Measurements from ENCODE around the gene PCDHB5. TPM values are rescaled to one million over a fixed set of nuclear protein-coding genes. Genes with fewer than 3 reads are reported as not detected.
"Not testable (repeated sequence)": the region's sequence is repeated elsewhere in the genome, so short reads cannot be mapped to it uniquely, and the experiment has no call there.

The PCDHB5 gene
- total and polyA plus RNA-seq, 2 donors (not counting 1 experiment from before 2014, with no cell fraction given), result not detected

DNA sequence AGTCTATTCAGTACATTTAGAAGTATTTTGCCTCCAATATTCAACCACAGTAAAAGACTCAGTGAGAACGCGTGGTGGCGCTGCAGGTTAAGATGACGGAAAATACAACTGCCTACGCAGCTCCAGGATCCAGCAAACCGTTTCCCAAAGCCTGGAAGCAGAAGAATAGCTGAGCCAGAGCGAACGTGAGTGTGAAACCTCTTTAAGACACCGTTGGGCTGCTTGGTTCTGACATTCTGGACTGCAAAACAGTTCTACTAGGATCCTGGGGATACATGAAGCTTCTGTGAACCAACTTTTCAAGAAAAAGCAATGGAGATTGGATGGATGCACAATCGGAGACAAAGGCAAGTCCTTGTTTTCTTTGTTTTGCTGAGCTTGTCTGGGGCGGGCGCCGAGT lies 47.2 kb downstream of the PCDHB5 start, which contains the start of gene PCDHB16:
TSS of gene PCDHB16 (plus strand) at position 140 of the 400 bp plus-strand sequence. CDS start at position 313, 173 bp downstream.
- Histone ChIP-seq H3K4me1 (ENCODE audit: control insufficient read depth in 2 of 2, insufficient read depth in 2 of 2, low read length in 2 of 2) (peaks cover 0 to 4% of the 10 kb centered on the region in 2 donors), H3K27me3 (replicated peaks in 1 of 4; ENCODE audit: control extremely low read depth in 1 of 4, control insufficient read depth in 3 of 4, insufficient read depth in 4 of 4, low read length in 3 of 4) (peaks cover 0 to 10% (median 7%) of the 10 kb centered on the region in 4 experiments), H2AFZ (ENCODE audit: insufficient read depth, low read depth, low read length, poor library complexity, severe bottlenecking) (no peak within 1 kb of the TSS), H3K9ac (ENCODE audit: low read length) (no peak within 1 kb of the TSS), H3K9me3 (ENCODE audit: control extremely low read depth in 1 of 3, control insufficient read depth in 2 of 3, insufficient read depth in 1 of 3, low read length in 2 of 3) (peaks cover 0 to 34% (median 5%) of the 10 kb centered on the region in 3 donors), H3K4me2 (replicated peaks; ENCODE audit: low read depth, low read length, poor library complexity, severe bottlenecking) (no peak within 1 kb of the TSS), H3K4me3 (ENCODE audit: control extremely low read depth in 1 of 5, extremely low read depth in 1 of 5, insufficient read depth in 1 of 5, low read depth in 2 of 5, low read length in 4 of 5) (no peak within 1 kb of the TSS), H3K79me2 (ENCODE audit: control insufficient read depth, insufficient read depth, low read length) (no peaks in the 10 kb centered on the region), H3K36me3 (replicated peaks in 1 of 2; ENCODE audit: control extremely low read depth in 1 of 2, control insufficient read depth in 1 of 2, extremely low read depth in 1 of 2, insufficient read depth in 2 of 2, low read length in 1 of 2) (no peaks in the 10 kb centered on the region), H4K20me1 (ENCODE audit: control insufficient read depth, insufficient read depth, low read length, poor library complexity, severe bottlenecking) (no peaks in the 10 kb centered on the region), H3K27ac (ENCODE audit: low read length in 2 of 2) (no peak within 1 kb of the TSS)
- no peak within 1 kb of the TSS for H3K27ac Mint-ChIP-seq
- intact Hi-C loops (cut with micrococcal nuclease), result loop anchor here (10.0 kb wide), 1 partner anchor 383 kb away; no protein-coding TSS in a partner anchor
- H3K4me1 Mint-ChIP-seq, result peaks cover 5% of the 10 kb centered on the region
- no peak for TF ChIP-seq CTCF (IDR thresholded peaks at IDR 0.05)
- TF ChIP-seq EZH2 (IDR thresholded peaks at IDR 0.05; ENCODE audit: borderline replicate concordance, insufficient read depth, low read depth, low read length, poor library complexity, severe bottlenecking), result no peak
- no peak within 1 kb of the TSS for H3K4me3 Mint-ChIP-seq
- peaks cover 29% of the 10 kb centered on the region for H3K27me3 Mint-ChIP-seq
- ATAC-seq (ENCODE audit: low read depth), result no peak
- 19% methylated on average over 13 of the region's 13 CpGs for WGBS (ENCODE audit: insufficient coverage)
- POLR2A ChIA-PET, result no interaction called here
- H3K9me3 Mint-ChIP-seq (ENCODE audit: insufficient read depth), result peaks cover 2% of the 10 kb centered on the region
- CTCF ChIA-PET, result no interaction called here
- no peak for DNase-seq

GRCh38 chr5:141184117-141184855 lies 49.3 kb downstream of the PCDHB5 start:
- 39% methylated on average over 15 of the region's 69 CpGs for WGBS (ENCODE audit: insufficient coverage)
- H2AFZ ChIP-seq (ENCODE audit: insufficient read depth, low read depth, low read length, poor library complexity, severe bottlenecking); H3K4me1 ChIP-seq (ENCODE audit: control insufficient read depth in 2 of 2, insufficient read depth in 2 of 2, low read length in 2 of 2); H3K4me3 ChIP-seq (ENCODE audit: control extremely low read depth in 1 of 5, extremely low read depth in 1 of 5, insufficient read depth in 1 of 5, low read depth in 2 of 5, low read length in 4 of 5); H4K20me1 ChIP-seq (ENCODE audit: control insufficient read depth, insufficient read depth, low read length, poor library complexity, severe bottlenecking); H3K36me3 ChIP-seq (replicated peaks in 1 of 2; ENCODE audit: control extremely low read depth in 1 of 2, control insufficient read depth in 1 of 2, extremely low read depth in 1 of 2, insufficient read depth in 2 of 2, low read length in 1 of 2); H3K9ac ChIP-seq (ENCODE audit: low read length); H3K27ac ChIP-seq (ENCODE audit: low read length in 2 of 2); ATAC-seq (ENCODE audit: low read depth); H3K4me1 Mint-ChIP-seq; H3K4me2 ChIP-seq (replicated peaks; ENCODE audit: low read depth, low read length, poor library complexity, severe bottlenecking); CTCF ChIA-PET; DNase-seq; H3K9me3 Mint-ChIP-seq (ENCODE audit: insufficient read depth); H3K79me2 ChIP-seq (ENCODE audit: control insufficient read depth, insufficient read depth, low read length); H3K4me3 Mint-ChIP-seq; POLR2A ChIA-PET; H3K27ac Mint-ChIP-seq: not testable (repeated sequence)
- H3K27me3 Mint-ChIP-seq, result peaks cover 33% of the 10 kb centered on the region
- Histone ChIP-seq H3K9me3 (ENCODE audit: control extremely low read depth in 1 of 3, control insufficient read depth in 2 of 3, insufficient read depth in 1 of 3, low read length in 2 of 3) (peaks cover 0 to 36% (median 5%) of the 10 kb centered on the region in 3 donors), H3K27me3 (replicated peaks in 1 of 4; ENCODE audit: control extremely low read depth in 1 of 4, control insufficient read depth in 3 of 4, insufficient read depth in 4 of 4, low read length in 3 of 4) (peaks cover 0 to 14% (median 8%) of the 10 kb centered on the region in 4 experiments)
- intact Hi-C loops (cut with micrococcal nuclease), result loop anchor here (10.0 kb wide), 1 partner anchor 381 kb away; no protein-coding TSS in a partner anchor

All from B cell (primary cell).